HUDEP-2 (cell line): ENCODE measurements around the gene TMEM41B.
"Not testable (repeated sequence)": the region's sequence is repeated elsewhere in the genome, so short reads cannot be mapped to it uniquely, and the experiment has no call there.

Experiments
- DNase-seq, 76 experiments: peaks; one replicate each; lab custom pipeline; 2025; ENCODE audit not compliant: unreplicated experiment in 76 of 76; lab: John Stamatoyannopoulos, UW

TMEM41B gene

DNA sequence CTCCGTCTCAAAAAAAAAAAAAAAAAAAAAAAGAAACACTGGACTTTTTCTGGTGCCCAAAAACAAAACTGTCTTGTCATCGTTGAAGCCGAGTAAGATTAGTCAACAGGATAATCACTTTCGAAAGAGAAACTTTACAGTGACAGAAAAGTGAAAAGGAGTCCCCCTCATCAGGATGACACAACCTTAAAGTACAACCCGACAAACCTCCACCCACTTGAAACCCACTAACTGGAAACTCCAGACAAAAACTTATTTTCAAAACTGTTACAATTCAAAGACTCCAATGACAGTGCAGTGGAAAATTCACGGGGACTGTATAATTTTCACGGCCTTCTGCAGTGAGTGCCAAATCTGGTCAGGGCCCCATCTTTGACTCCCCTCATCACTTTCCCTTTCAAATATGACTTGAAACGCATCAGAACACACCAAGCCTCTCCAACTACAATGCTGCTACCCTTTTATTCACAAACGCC, 50.5 kb downstream of the TMEM41B start:
- DNase-seq, result no peak

DNA sequence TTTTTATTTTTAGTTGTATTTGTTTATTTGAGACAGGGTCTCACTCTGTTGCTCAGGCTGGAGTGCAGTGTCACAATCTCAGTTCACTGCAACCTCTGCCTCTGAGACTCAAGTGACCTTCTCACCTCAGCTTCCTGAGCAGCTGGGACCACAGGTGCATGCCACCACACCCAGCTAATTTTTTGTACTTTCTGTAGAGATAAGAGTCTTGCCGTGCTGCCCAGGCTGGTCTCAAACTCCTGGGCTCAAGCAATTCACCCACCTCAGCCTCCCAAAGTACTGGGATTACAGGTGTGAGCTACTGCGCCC, 53.6 kb downstream of the TMEM41B start:
- DNase-seq, result not testable (repeated sequence)

DNA sequence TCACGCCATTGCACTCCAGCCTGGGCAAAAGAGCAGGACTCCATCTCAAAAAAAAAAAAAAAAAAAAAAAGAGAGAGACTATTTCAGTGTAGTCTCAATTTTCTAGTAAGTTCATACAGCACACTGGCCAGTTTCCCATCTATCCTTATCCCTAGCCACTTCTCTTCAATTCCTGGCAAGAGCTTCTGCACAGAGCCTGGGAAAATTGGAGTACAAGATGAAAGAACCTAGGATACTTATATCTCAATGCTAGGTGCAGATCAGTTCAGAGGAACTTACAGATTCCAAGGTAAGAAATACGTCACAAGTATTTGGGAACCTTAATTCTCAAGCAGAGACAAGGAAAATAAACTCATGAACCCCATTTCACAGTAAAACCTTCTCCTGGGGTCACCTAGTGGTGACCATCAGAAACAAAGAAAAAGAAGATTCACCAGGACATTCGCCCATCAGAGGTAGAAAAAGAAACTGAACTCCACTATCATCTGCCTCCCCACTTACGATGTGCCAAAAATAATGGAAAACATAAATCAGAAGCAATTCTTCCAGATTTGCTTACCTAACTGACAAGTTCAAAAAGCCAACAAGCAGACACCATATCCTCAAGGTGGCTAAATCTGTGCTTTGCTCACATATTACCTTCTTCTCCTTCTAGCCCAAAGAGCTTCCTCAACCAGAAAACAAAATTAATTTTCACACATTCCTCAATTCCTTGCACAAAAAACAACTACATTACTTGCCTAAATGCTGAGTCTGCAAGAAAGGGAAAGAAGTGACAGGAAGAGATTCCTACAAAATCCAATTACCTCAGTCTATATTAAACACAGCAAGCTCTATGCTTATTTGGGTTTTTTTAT, 54.2 kb downstream of the TMEM41B start:
- no peak for DNase-seq

DNA sequence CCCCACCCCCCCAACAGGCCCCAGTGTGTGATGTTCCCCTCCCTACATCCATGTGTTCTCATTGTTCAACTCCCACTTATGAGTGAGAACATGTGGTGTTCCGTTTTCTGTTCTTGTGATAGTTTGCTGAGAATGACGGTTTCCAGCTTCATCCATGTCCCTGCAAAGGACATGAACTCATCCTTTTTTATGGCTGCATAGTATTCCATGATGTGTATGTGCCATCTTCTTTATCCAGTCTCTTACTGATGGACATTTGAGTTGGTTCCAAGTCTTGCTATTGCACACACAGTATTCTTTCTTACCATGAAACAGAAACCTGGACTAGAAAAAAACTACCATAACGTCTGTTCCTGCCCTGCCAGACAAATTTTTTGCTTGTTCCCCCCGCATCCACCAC, 56.1 kb downstream of the TMEM41B start:
- not testable (repeated sequence) for DNase-seq

DNA sequence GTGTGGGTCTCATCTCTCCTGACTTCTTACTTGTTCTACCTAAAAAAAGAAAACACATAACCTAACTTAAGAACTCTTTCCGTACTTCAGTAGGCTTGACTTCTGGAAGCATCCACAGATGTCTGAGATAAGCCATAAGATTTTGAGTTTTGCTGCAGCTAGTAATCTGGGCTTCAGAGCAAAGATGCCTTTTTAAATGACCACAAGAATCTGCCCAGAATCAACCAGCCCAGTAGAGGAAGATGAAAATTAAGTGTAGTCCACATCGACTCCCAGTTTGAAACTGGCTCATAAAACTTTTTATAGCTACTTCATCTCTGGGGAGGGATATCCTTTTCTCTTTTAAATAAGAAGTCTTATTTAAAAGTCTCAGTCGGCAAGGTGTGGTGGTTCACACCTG, 60.0 kb downstream of the TMEM41B start:
- no peak for DNase-seq

DNA sequence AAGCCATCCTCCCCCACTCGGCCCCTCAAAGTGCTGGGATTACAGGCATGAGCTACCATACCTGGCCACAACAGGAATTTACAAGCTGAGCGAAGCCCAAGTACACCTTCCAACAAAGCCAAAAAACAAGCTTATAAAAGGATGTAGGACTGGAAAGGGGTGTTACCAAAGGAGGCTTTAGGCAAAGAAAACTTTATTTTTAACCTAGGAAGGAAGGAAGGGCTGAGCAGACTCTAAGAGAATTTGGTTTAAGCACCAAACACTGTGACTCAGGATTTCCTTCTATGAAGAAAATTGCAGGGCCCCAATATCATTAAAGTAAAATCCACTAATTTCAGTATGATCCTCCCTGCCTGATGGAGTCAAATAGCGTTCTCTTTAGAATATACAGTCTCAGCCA, 61.3 kb downstream of the TMEM41B start:
- DNase-seq, result no peak

DNA sequence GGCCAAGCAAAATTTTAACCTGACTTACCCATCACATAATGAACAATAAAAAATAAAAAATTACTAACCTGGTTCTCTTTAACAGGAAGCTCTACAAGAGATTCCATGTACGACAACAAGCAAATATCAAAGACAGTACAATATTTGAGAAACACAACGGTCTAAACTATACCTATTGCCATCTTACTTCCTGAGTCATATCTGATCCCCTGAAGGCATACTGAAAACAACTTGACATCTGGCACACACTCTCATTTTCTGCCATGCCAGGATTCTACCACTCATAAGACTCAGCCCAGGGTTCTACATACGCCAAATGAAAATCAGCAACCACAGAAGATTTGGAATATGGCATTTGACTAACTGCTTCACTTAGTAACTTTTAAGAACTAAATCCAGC, 63.1 kb downstream of the TMEM41B start:
- no peak for DNase-seq

DNA sequence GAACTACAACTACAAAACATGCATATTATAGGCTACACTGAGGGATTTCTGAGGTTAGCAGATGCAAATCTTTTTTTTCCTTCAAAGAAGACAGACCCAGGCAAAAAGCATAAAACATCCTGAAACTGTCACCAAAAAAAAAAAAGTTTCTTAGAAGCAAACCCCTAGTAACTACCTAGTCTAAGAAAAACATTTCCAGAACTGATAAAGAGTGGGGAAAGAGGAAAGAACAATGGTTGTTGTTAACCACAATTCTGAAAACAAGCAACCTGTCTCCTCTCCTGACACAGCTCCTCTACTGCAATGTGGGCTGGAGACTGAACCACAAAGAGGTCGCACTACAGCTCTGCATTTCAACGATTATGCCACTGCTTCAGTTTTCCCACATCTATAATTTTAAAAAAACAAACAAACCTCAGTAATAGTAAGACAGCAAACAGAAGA, 64.2 kb downstream of the TMEM41B start:
- no peak for DNase-seq

DNA sequence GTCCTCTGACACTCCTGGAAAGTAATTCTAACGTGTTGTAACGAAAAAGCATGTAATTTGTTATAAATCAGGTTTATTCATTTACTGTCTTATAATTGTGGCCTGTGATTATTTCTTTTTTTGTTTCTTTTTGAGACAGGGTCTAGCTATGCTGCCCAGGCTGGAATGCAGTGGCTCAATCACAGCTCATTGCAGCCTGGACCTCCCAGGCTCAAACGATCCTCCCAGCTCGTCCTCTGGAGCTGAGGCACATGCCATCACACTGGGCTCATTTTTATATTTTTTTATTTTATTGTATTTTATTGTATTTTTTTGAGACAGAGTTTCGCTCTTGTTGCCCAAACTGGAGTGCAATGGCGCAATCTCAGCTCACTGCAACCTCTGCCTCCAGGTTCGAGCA, 65.1 kb downstream of the TMEM41B start:
- no peak for DNase-seq

DNA sequence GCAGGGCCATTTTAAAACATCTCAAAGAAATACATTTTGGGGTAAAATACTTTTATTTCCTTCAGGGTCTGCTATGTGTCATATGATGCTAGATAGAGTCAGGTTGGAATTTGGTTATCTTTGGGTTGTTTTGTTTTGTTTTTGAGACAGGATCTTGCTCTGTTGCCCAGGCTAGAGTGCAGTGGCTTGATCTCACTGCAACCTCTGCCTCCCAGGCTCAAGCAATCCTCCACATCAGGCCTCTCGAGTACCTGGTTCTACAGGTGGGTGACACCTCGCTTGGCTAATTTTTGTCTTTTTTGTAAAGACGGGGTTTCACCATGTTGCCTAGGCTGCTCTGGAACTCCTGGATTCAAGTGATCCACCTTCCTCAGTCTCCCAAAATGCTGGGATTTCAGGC, 66.5 kb downstream of the TMEM41B start:
- DNase-seq, result no peak

DNA sequence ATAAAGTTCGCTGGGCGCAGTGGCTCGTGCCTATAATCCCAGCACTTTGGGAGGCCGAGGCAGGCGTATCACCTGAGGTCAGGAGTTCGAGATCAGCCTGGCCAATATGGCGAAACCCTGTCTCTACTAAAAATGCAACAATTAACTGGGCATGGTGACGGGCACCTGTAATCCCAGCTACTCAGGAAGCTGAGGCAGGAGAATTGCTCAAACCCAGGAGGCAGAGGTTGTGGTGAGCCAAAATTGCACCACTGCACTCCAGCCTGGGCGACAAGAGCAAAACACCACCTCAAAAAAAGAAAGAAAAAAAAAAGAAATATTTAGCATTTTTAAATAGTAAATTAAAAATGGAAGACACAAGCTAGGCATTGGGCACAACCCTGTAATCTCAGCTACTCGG, 78.2 kb downstream of the TMEM41B start:
- not testable (repeated sequence) for DNase-seq

DNA sequence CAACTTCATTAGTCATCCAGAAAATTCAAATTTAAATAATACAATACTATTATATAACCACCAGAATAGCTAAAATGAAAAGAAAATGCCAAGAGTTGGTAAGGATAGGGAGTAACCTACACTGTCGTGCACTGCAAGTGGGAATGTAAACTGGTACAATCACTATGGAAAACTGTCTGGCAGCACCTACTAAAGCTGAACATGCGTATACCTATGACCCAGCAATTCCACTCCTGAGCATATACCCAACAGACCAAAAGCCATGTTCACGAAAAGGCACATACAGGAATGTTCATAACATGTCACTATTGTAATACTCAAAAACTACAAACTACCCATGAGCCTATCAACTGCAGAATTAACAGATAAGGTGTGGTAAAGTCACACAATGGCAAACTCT, 81.9 kb downstream of the TMEM41B start:
- no peak for DNase-seq

DNA sequence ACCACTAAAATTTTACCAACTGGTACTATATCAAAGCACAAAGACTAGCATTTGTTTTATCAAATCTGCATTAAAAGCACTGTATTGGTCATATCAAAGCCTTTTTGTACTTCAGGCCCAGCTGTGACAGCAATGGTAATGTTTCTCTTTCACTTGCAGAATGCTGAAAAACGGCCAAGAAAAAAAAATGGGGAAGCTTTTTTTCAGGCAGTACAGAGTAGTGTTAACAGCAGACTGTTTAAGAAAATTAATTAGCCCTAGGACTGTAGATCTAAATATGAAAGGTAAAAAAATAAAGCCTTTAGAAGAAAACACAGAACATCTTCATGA, 82.6 kb downstream of the TMEM41B start:
- DNase-seq, result peak in 2 of 76 experiments; percentile 5
